ENCODE results near the gene SCN5A.

SCN5A gene

DNA sequence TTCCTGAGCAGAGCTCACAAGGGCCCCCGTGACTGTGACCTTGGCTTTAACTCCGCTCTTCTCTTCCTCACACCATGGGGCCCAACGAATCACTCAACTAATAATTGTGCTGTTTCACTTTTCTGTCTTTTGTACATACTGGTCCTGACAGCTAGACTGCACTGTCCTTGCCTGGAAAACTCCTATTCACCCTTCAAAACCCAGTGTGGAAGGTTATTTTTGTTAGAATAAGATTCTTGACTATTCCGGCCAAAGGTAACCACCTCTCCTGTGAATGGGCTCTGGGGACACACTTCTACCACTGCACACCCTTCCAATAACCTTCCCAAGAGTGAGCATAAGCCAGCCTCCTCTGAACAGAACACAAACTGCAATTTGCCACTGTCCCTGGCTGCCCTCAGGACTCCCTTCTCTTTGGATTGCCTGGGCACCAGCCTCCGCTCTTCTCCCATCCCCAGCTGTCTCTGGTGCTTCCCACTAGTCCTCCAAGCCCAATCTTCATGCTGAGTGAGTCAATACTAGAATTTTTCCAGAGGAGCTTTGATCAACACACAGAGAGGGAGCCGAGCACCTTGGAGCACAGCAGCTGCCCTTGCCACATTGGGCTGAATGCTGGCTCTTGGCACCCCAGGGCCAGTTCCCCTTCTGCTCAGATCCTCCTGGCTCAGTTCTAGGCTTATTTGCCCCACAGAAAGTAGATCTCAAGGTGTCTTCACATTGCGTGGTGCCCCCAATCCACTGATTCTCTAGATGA, 2.1 kb downstream of the SCN5A start:
- no peak for DNase-seq

DNA sequence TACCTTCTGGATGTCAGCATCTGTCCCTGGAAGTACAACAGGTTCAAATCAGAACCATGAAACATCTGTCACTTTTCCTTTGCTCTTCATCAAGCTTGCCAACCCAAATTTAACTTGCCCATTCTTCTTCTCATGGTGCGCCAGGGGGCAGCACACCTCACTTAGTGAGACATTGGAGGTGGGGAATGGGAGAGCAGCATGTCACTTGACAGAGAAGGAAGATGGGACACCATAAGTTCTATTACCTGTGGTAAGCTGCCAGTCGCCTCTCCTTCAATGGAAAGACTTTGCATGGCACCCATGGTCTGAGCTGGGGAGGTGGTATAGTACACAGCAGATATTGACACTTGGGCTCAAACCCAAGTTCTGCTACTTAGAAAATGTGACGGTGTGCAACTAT, 2.9 kb downstream of the SCN5A start:
- DNase-seq, result no peak

DNA sequence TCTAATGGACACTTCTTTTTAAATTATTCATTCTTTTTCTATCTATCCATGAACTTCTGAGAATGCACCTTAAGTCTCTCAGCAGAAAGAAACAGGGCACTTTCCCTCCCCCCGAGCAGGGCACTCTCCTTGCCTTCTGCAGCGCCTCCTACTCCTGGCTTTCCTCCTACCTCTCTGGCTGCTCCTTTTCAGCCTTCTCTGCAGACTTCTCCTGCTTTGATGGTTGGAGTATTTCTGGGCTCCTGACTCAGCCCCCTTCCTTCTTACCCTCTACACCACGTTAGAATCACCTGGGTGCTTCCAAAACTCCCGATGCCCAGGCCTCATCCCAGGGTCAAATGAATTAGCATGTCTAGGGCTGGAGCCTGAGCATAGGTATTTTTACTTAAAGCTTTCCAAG, 3.4 kb downstream of the SCN5A start:
- no peak for DNase-seq

DNA sequence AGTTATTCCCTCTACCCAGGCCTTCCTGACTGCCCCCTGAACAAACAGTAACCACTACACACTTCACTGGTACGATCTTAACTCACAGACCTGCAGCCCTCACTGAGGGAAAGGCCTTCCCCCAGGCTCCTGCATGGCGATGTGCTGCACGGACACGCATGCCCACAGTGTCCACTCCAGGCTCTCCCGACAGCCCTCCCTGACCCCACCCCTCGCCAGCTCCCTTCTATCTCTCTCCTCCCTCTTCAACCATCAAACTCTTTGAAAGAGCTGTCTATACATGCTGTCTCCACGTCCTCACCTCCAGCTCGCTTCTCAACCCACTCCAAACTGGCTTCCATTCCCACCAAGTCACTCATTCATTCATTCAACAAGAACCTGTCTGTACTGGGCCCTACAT, 3.9 kb downstream of the SCN5A start:
- no peak for DNase-seq

DNA sequence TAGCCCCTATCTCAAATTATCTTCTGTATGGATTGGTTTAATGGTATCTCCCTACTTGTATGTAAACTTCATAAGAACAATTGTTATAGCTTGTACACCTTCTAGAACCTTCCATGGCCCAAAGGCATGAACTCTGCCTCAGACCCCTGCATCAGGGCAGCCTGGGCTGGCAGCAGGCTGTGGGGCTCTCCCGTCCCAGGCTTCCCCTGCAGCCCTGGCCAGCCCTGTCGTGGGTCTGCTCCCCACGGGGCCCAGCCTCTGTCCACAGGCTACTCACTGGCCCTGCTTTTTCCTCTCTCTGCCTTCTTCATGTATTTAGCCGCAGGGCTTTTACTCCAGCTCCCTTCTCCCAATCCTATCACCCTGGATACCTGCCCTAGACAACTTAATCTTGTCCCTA, 4.4 kb downstream of the SCN5A start:
- DNase-seq, result no peak

DNA sequence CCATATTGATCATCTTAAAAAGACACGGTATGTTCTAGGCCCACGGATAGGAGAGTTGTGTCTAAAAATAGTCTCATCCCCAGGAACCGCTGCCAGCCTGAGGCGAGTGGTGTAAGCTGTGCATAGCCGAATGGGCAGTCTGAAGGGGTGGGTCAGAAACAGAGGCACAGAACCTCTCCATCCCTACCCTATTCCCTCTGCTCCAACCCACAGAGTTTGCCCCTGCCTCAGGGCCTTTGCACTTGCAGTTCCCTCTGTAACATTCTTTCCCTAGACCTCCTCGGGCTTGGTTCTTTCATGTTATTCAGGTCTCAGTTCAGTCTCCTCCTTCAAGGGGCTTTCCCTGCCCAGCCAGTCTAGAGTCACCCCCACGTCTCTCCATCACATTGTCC, 4.8 kb downstream of the SCN5A start:
- DNase-seq, result no peak

DNA sequence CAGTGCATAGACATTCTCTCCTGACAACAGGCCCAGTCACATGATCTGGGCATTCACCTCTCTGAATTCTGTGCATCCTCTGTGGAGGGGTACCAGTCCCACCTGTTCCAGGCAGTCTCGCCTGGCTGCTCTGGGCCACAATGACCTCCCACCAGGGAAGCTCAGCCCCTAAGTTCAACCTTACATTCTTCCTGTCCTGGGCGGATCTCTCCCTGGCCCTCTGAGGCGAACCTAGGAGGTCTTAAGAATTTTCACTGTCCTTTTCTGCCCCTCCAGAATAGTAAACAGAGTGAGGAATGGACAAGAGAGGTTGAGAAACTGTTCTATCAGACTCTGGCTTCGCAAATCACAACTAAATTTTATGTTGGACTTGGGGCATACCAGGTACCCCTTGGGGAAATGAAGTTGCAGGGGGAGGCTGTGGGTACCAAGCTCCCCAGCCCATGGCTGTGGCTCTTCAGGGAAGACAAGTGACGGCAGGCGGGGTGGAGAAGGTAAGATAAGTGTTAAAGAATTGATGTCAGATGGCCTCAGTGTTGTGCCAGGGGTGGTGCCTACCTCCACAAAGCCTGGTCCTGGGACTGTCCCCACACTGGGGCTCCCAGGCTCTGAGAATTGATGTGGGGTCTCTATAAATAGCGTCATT, 5.3 kb downstream of the SCN5A start:
- DNase-seq, result no peak

DNA sequence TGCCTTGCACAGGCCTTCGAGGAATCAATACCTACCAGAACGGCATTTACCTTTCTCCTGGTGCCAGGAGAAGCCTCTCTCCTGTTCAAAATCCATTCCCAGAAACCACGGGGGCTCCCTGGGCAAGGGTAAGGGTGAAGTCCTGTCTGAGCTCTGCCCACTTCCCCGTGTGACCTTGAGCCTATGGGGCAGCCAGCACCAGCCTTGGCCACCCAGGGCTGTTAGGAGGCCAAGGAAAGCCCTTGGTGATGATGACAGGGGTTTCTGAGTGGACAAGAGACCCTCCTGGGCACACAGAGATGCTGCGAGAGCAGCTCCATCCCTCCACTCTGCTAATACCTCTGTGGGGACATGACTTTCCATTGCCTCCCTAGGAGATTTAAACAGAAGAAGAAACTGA, 5.9 kb downstream of the SCN5A start:
- DNase-seq, result no peak

DNA sequence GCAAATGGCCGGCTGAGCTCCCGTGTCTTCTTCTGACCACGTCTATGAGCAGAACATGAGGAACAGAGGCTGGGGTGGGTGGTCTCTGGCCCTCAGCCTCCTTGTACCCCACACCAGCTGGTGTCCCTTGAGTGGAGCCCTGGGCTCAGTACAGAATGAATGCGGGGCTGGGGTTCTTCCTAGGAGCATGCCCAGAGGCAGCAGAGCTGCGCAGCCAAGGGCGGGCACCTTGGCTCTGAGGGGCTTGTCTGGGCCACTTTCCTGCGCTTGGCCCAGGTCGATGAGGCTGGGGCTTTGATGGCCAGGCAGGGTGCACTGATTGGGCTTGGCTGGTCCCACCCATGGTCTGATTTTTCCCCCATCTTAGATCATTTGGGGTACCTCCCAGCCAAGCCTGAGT, 6.4 kb downstream of the SCN5A start:
- DNase-seq, result no peak

DNA sequence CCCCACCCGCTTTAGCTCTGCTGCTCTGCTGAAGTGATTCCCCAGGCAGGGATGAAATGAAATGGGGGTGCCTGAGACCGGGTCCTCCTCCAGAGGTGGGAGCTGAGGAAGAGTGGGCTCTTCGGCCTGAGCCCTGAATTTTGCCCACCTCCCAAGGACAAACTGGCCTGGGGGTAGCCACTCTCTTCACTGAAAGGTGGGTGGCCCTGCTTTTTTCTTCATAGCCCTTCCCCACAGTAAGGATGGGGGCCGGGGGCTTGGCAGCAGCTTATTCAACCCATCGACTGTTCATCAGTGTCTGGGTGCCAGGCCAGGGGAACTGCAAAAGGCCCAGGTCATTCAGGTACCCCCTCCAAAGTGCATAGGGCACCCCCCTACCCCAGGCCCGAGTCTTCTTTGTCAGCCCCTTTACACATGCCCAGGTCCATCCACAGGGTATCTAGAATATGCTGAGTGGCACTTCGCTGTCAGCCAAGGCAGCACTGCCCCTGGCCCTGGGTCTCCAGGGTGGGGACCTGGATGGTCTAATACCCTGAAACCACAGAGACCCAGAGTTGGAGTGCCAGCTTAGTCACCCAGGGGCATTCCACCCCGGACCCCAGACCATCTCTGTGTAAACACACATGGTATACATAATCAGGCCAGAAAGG, 7.9 kb downstream of the SCN5A start:
- DNase-seq, result no peak

DNA sequence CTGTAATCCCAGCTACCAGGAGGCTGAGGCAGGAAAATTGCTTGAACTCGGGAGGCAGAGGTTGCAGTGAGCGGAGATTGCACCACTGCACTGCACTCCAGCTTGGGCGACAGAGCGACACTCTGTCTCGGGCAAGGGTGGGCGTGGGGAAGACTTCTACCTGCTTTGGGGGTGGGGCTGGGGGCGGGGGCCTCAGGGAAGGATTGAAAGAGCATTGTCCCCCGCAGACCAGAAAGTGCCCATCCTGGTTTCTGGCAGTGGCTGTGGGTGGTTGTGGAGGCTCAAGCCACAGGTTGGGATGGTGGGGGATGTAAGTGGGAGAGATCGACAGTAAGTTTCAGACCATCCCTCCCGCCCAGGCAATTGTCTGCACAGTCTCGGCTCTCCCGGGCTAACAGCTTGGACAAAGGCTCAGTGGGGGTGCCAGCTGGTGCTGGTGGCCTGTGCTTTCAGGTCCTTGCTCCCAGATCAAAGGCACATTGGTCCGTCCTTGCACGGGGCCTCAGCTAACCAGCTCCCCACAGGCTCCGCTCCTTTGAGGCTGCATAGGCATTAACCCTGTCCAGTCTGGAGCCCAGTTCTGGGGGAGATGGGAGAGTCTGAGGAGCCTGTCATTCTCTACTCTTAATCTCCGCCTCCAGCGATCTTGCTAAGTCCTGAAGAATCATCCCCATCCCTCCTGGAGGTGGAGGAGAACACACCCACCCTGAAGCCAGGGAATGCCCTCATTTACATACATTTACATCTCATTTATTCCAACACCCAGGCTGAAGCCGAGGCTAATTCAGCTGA, 8.6 kb downstream of the SCN5A start:
- no peak for DNase-seq

DNA sequence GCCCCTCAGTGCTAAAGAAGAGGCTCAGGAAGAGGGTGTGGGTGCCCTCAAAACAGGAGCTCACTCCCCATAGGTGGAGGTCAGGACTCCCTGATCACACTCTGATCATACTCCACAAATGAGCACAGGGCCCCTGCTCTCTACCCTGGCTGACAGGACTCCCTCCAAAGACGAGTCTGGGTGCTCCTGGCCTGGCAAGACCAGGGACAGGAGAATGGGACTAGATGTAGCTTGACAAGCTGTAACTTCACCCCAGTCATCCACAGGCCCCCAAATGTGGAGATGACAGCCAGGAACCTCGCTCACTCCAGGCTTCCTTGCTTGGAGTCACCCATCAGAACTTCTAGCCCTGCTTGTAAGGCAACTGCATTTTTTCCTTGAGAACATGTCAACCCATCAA, 11.1 kb downstream of the SCN5A start:
- DNase-seq, result no peak

DNA sequence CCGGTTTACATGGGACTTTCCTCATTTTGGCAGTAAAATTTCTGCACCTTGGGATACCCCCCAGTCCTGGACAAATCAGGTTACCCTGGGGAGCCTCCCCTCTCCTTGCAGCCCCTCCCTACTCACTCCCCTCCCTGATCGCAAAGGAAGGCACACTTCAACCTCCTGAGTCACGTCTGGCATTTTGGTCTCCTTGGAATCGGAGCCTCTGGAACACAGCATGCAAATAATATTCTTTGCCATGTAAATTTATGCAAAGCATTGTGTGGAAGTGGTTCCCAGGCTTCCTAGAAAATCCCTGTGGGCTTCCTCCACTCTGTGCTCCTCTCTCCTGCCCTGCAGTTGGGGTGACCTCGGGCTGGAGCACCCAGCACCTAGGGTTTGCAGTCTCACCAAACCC, 11.6 kb downstream of the SCN5A start:
- DNase-seq, result no peak

DNA sequence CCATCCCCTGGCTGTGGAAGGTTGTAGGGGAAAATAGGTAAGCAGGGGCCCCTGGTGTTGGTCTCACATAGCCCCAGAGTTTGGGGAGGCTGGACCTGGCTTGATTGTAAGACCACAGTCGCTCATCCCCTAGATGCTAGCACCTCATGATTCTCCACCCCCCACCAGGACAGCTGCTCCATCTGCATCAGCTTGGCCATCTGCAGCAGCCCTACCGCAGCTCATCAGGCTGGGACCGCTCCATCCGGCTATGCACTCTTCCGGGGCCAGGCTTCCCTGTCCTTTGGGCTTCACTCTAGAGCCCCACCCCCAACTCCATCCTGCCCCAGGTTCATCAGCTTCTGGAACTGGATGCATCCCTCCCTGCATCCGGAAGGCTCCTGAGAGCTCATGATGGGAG, 12.6 kb downstream of the SCN5A start:
- DNase-seq, result no peak

DNA sequence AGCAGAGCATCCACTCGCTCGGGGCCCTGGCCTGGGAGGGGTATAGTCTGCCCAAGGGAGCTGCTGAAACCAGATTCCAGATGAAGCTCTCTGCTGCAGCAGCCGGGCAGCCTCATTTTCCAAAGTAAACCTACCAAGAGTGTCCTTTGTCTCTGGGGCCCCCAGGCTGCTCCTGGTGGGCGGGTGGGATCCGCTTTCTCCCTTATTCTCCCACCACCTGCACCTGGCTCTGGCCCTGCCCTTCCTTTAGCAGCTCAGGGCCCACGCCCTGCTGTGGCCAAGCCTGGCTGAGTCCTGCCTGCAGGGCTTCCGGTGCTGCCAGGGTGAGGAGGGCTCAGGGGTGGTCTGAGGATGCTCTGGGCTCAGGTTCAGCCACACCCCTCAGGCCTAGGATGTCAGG, 13.0 kb downstream of the SCN5A start:
- no peak for DNase-seq

DNA sequence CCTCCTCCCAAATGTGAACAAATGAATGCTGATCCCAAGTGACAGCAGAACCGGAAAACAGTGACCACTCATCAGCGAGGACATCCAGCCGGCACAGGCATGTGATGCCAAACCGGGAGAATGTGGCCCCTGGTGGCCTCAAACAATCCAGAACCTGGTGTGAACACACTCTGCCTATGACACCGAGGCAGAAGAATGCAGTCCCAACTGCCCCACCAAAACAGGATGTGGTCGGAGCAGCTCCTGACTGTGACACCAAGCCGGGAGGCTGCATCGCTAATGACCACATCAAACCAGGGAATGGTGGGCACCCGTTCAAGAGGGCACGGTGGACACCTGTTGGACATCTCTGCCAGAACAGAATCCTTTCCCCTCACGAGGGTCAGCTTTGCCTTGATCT, 15.4 kb downstream of the SCN5A start:
- no peak for DNase-seq

DNA sequence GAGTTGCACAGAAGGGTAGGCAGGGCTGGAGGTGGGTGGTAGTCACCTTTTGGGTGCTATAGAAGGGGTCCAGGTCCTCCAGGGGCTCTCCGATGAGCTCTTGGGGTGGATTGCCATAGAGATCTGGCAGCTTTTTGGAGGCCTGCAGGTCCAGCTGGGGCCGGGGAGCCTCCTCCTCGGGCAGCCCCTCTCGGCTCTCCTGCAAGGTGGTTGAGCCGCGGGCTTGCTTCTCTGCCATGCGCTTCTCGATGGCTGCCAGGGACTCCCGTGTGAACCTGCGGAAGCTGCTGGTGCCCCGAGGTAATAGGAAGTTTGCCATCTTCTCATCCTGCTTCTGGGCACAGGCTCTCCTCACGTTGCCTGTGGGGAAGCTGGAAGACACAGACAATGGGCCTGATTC, 16.5 kb downstream of the SCN5A start:
- no peak for DNase-seq

DNA sequence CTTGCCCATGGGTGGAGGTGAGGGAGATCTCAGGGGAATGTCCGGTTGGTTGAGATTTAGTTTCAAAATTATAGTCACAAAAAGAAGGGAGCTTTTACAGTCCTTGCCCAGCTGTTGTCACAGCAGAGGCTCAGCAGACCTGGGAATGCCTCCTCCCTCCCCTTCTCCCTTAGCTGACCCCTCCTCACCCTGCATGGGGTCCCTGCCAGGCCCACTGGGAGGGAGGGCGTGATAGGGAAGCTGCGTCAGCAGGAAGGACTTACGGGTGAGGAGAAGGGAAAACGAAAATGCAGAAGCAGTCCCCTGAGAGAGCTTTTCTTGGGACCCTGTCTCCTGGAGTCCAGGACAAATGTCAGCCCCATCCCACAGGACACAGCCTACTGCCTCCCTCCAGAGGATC, 18.9 kb downstream of the SCN5A start:
- DNase-seq, result no peak

DNA sequence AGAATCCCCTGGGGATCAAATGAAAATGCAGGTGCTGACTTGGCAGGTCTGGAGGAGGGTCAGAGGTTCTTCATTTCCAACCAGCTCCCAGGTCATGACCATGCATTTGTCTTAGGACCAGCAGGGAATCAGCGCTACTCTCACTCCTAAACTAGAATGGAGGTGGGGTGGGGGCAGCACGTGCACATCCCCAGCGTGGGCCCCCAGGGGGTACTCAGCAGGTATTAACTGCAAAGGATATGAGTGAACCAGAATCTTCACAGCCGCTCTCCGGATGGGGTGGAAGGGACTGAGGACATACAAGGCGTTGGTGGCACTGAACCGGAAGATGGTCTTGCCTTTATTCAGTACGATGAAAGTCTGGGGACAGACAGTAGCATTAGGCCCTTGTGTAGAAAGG, 19.4 kb downstream of the SCN5A start:
- no peak for DNase-seq

DNA sequence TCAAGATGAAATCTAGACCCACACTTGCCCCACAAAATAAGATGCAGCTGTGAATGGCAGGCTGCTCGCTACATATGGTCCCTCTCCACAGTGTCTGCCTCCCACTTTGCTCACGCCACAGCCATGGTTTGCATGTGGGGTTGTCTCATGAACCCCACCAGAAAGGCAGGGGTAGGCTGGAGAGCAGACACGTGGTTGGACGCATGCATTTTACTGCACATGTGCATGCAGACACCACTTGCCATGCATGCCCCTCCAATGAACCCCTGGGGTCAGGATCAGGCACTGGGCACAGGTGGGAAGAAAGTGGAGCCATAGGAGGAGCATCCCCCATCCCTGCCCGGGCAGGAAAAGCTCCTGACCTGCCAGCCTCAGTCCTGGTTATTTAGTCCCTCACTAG, 20.7 kb downstream of the SCN5A start:
- DNase-seq, result no peak

DNA sequence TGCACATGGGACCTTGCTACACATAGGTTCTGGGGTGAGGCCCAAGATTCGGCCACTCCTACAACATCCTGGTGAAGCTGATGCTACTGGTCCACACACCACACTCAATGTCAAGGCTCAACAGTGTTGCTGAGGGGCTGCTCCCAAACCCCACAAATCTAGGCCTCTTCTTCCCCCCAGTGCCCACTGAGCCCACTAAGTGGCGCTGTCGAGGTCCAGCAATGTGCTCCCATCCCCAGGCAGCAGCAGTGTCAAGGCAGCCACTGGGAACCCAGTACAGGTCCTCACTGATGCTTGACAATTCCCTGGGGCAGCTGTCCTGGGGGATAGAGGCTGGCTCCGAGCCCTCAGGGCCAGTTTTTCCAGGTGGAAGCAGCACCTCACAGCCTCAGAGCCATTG, 21.5 kb downstream of the SCN5A start:
- no peak for DNase-seq

DNA sequence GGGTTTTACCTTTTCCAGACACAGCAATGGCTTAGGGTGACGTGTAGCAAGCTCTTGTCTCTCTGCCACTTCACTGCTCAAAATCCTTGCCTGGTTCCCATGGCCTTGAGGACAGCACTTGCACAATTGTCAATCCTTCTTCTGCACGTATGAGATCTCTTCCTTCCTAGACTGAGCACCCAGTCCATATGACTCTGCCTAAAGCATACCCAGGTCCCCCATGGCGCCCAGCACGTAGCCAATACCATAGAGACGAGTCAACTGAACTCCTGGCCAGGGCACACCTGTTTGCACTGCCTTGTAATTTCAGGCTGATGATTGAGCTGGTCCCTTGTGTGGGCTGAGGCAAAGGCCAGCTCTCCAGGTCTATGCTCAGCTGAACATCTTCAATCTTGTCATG, 23.3 kb downstream of the SCN5A start:
- no peak for DNase-seq

DNA sequence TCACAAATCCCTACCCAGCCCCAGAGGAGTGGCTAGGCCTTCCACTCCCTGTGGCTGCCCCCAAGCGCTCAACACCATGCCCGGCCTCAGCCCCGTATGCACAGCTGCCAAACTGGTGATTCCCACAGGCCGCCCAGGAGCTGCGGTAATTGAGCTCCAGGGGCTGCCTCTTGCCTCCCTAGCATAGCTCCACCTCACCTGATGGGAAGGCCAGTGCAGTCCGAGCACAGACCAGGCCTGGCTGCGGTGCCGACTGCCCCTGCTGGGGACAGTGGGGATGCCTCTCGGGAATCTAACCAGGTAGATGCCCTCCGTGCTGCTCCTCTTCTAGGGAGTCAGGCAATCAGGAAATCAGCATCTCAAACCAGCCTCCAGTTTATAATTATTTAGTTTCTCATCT, 25.9 kb downstream of the SCN5A start:
- no peak for DNase-seq

DNA sequence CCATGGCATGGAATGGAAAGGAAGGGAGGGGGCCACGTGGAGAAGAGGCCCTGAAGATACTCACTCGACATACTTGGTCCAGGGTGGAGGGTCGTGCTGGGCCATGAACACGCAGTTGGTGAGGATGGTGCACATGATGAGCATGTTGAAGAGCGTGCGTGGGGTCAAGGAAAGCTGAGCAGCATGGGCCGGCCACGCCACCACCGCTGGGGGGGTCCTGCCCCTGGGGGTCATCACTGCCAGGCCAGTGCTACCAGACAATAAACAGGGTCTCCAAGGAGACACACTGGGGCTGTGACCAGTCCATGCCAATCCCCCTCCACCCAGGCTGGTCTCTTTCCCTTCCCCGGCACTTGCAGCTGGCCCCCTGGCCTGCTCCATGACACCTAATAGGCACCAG, 27.2 kb downstream of the SCN5A start:
- DNase-seq, result no peak
